H9 (cell line): ENCODE measurements around the gene DCTN1. TPM values are rescaled to one million over a fixed set of nuclear protein-coding genes. Genes with fewer than 3 reads are reported as not detected.

Experiments
- DNase-seq: peaks from one replicate; pipeline ENCODE4 v3.0.0-alpha.2; 2017
- H2AFZ ChIP-seq: one replicate; pipeline ENCODE4 v1.6.1; 2013; ENCODE audit warnings: mild to moderate bottlenecking, low read length, control low read depth, moderate library complexity
- H2AK5ac ChIP-seq: 2 replicates; pipeline ENCODE4 v1.6.1; 2013; ENCODE audit warnings: low read length, control low read depth, mixed read lengths; ENCODE audit not compliant: insufficient read length
- H2BK120ac ChIP-seq: one replicate; pipeline ENCODE4 v1.6.1; 2013; ENCODE audit warnings: low read depth, mild to moderate bottlenecking, low read length, control low read depth, inconsistent platforms; ENCODE audit not compliant: poor library complexity, severe bottlenecking
- H2BK12ac ChIP-seq: 2 replicates; pipeline ENCODE4 v1.6.1; 2013; ENCODE audit warnings: low read length, control low read depth, mixed read lengths, low read depth; ENCODE audit not compliant: insufficient read length
- H2BK15ac ChIP-seq: 2 replicates; pipeline ENCODE4 v1.6.1; 2013; ENCODE audit warnings: low read depth, low read length, control low read depth
- H2BK20ac ChIP-seq: one replicate; pipeline ENCODE4 v1.6.1; 2013; ENCODE audit warnings: low read depth, mild to moderate bottlenecking, low read length, control low read depth, inconsistent platforms; ENCODE audit not compliant: poor library complexity, severe bottlenecking
- H2BK5ac ChIP-seq: 2 replicates; pipeline ENCODE4 v1.6.1; 2013; ENCODE audit warnings: low read length, control low read depth, mixed read lengths; ENCODE audit not compliant: insufficient read length
- H3K14ac ChIP-seq: 2 replicates; pipeline ENCODE4 v1.6.1; 2013; ENCODE audit warnings: low read length, control low read depth; ENCODE audit not compliant: insufficient read depth
- H3K18ac ChIP-seq: 2 replicates; pipeline ENCODE4 v1.6.1; 2013; ENCODE audit warnings: low read depth, mild to moderate bottlenecking, mixed read lengths, low read length, control low read depth; ENCODE audit not compliant: insufficient read length
- H3K23ac ChIP-seq: 2 replicates; pipeline ENCODE4 v1.6.1; 2013; ENCODE audit warnings: low read length, control low read depth, mixed read lengths, low read depth; ENCODE audit not compliant: insufficient read length
- H3K23me2 ChIP-seq: 2 replicates; pipeline ENCODE4 v1.6.1; 2013; ENCODE audit warnings: low read depth, mild to moderate bottlenecking, mixed read lengths, low read length, control low read depth; ENCODE audit not compliant: insufficient read length, poor library complexity, severe bottlenecking
- H3K27ac ChIP-seq: 2 replicates; pipeline ENCODE4 v1.5.1; 2013; ENCODE audit warnings: low read length, control low read depth, mixed read lengths, low read depth; ENCODE audit not compliant: insufficient read length
- H3K27me3 ChIP-seq: 2 replicates; pipeline ENCODE4 v1.6.1; 2013; ENCODE audit warnings: low read length, control low read depth, inconsistent platforms; ENCODE audit not compliant: insufficient read depth
- H3K4ac ChIP-seq: 2 replicates; pipeline ENCODE4 v1.6.1; 2013; ENCODE audit warnings: low read depth, mild to moderate bottlenecking, control low read depth, inconsistent platforms, low read length, moderate library complexity
- H3K4me1 ChIP-seq: 2 replicates; pipeline ENCODE4 v1.6.1; 2013; ENCODE audit warnings: low read length, control low read depth, inconsistent platforms; ENCODE audit not compliant: insufficient read depth
- H3K4me2 ChIP-seq: 2 replicates; pipeline ENCODE4 v1.6.1; 2013; ENCODE audit warnings: low read length, control low read depth, mixed read lengths; ENCODE audit not compliant: insufficient read length, insufficient read depth
- H3K56ac ChIP-seq: 2 replicates; pipeline ENCODE4 v1.6.1; 2013; ENCODE audit warnings: low read depth, mild to moderate bottlenecking, mixed read lengths, low read length, control low read depth; ENCODE audit not compliant: insufficient read length
- H3K79me1 ChIP-seq: 2 replicates; pipeline ENCODE4 v1.6.1; 2013; ENCODE audit warnings: low read depth, mild to moderate bottlenecking, moderate library complexity, low read length, control low read depth, inconsistent platforms; ENCODE audit not compliant: insufficient read depth, poor library complexity, severe bottlenecking
- H3K79me2 ChIP-seq: 2 replicates; pipeline ENCODE4 v1.6.1; 2013; ENCODE audit warnings: low read length, control low read depth, inconsistent platforms; ENCODE audit not compliant: insufficient read depth
- H3K9ac ChIP-seq: 2 replicates; pipeline ENCODE4 v1.6.1; 2013; ENCODE audit warnings: low read length, control low read depth, mixed read lengths; ENCODE audit not compliant: insufficient read length; ENCODE audit errors: extremely low read depth
- H3K9me3 ChIP-seq: one replicate; pipeline ENCODE4 v1.6.1; 2013; ENCODE audit warnings: low read depth, low read length, inconsistent platforms; ENCODE audit not compliant: control insufficient read depth
- H3T11ph ChIP-seq: one replicate; pipeline ENCODE4 v1.6.1; 2013; ENCODE audit warnings: mild to moderate bottlenecking, low read length, control low read depth, inconsistent platforms
- H4K20me1 ChIP-seq: one replicate; pipeline ENCODE4 v1.6.1; 2013; ENCODE audit not compliant: control insufficient read depth, insufficient read length, insufficient read depth
- H4K5ac ChIP-seq: 2 replicates; pipeline ENCODE4 v1.6.1; 2013; ENCODE audit warnings: low read depth, mild to moderate bottlenecking, mixed read lengths, low read length, control low read depth; ENCODE audit not compliant: insufficient read length
- H4K8ac ChIP-seq: replicated peaks from 2 replicates; pipeline ENCODE4 v1.6.1; 2013; ENCODE audit warnings: low read length, control low read depth, mixed read lengths, low read depth; ENCODE audit not compliant: insufficient read length
- H4K91ac ChIP-seq: 2 replicates; pipeline ENCODE4 v1.6.1; 2013; ENCODE audit warnings: low read depth, mild to moderate bottlenecking, moderate library complexity, mixed read lengths, low read length, control low read depth; ENCODE audit not compliant: insufficient read length
- H3K27ac Mint-ChIP-seq, 3 experiments: 2 replicates in 2 of 3; 3 replicates in 1 of 3; pipeline ENCODE4 v1.8.0; 2020 to 2021; ENCODE audit warnings: mixed read lengths in 3 of 3, mild to moderate bottlenecking in 1 of 3, moderate library complexity in 1 of 3
- H3K27me3 Mint-ChIP-seq: 2 replicates; pipeline ENCODE4 v1.8.0; 2021; ENCODE audit warnings: low read depth, mild to moderate bottlenecking, moderate library complexity, mixed read lengths
- H3K36me3 Mint-ChIP-seq, 3 experiments: 2 replicates in 2 of 3; 3 replicates in 1 of 3; pipeline ENCODE4 v1.8.0; 2020 to 2021; ENCODE audit warnings: low read depth in 3 of 3, mixed read lengths in 3 of 3; ENCODE audit not compliant: insufficient read depth in 1 of 3
- H3K4me1 Mint-ChIP-seq, 2 experiments: 2 replicates each; pipeline ENCODE4 v1.8.0; 2020; ENCODE audit warnings: mixed read lengths in 2 of 2
- H3K4me3 Mint-ChIP-seq, 2 experiments: 2 replicates in 1 of 2; 3 replicates in 1 of 2; pipeline ENCODE4 v1.8.0; 2020 to 2021; ENCODE audit warnings: mild to moderate bottlenecking in 2 of 2, mixed read lengths in 2 of 2, moderate library complexity in 1 of 2
- H3K9me3 Mint-ChIP-seq, 2 experiments: 2 replicates in 1 of 2; 3 replicates in 1 of 2; pipeline ENCODE4 v1.8.0; 2020; ENCODE audit warnings: mild to moderate bottlenecking in 2 of 2, mixed read lengths in 2 of 2, moderate library complexity in 1 of 2
- CTCF ChIP-seq: fragments of 200-600 bp; sonication (generic); conservative IDR thresholded peaks from 3 replicates; pipeline ENCODE4 v1.8.0; 2021; ENCODE audit warnings: antibody characterized with exemption, mild to moderate bottlenecking
- WGBS: extraction: QIAGEN DNeasy Blood & Tissue Kit; methylation state at CpG from one replicate; pipeline ENCODE4 v1.1.7; 2013; ENCODE audit warnings: missing lambda C conversion rate, low lambda C conversion rate, mixed read lengths; ENCODE audit not compliant: insufficient read length; ENCODE audit errors: extremely low coverage; 5-methylcytosine and 5-hydroxymethylcytosine counted together
- total RNA-seq: library from RNA; stranded (reverse); gene quantifications from 2 replicates; pipeline ENCODE4 v1.2.1, GENCODE V29; 2021

The DCTN1 gene
- total RNA-seq, 1 experiment from 2014 or later = 141 TPM

DNA sequence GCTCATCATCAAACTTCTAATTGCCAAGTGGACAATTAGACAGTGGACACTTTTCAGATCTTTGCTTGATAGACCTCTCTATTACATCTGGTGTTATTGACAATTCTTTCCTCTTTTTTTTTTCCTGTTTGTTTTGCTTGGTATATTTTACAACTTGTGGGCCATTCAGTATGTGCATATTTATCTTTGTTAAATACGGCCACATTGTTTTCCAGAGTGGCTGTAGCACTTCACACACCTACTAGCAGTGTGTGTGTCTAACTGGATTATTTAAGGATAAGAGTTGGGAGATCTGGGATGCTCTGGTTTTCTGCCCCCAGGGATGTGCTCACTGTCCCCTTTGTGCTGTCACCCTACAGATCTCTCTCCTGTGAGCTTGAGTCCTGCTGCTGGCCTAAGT, 32.8 kb downstream of the DCTN1 start:
- no CpG with 5 or more reads among the region's 1 CpG for WGBS
- no peaks in the 10 kb centered on the region for H3K79me2 ChIP-seq
- no peak overlapping the region for H4K5ac ChIP-seq
- H3K56ac ChIP-seq = no peak overlapping the region
- no peak overlapping the region for H3K14ac ChIP-seq
- H2AFZ ChIP-seq = no peak overlapping the region
- DNase-seq = no peak
- H3K27ac ChIP-seq = no peak overlapping the region
- no peak overlapping the region for H3K9ac ChIP-seq
- no peaks in the 10 kb centered on the region for H3K27me3 ChIP-seq
- H2BK120ac ChIP-seq = no peak overlapping the region
- H2BK20ac ChIP-seq = no peak overlapping the region
- H4K20me1 ChIP-seq = no peaks in the 10 kb centered on the region
- no peak overlapping the region for H3K27ac Mint-ChIP-seq
- no peak overlapping the region for H3K4me2 ChIP-seq
- no peaks in the 10 kb centered on the region for H3K9me3 ChIP-seq
- H3K4me1 ChIP-seq = no peaks in the 10 kb centered on the region
- no peak overlapping the region for H3K18ac ChIP-seq
- 0 out of 4 replicates have a peak, but pooled peaks cover 0 to 3% of the 10 kb centered on the region in 2 experiments for H3K4me1 Mint-ChIP-seq
- no peak overlapping the region for H3K4me3 Mint-ChIP-seq
- no peak overlapping the region for H2AK5ac ChIP-seq
- TF ChIP-seq CTCF = no peak
- H2BK15ac ChIP-seq = no peak overlapping the region
- H4K91ac ChIP-seq = no peak overlapping the region
- H3K23me2 ChIP-seq = no peaks in the 10 kb centered on the region
- H2BK12ac ChIP-seq = no peak overlapping the region
- H3K23ac ChIP-seq = no peak overlapping the region
- no peaks in the 10 kb centered on the region for H3K9me3 Mint-ChIP-seq
- H3K4ac ChIP-seq = no peak overlapping the region
- no peaks in the 10 kb centered on the region for H3K36me3 Mint-ChIP-seq
- no peaks in the 10 kb centered on the region for H3K79me1 ChIP-seq
- peaks cover 5% of the 10 kb centered on the region; the same call in 1 of the 2 replicates for H3K27me3 Mint-ChIP-seq
- H3T11ph ChIP-seq = no peak overlapping the region
- no peak overlapping the region for H2BK5ac ChIP-seq
- H4K8ac ChIP-seq = no peak overlapping the region
